K562 (cell line): ENCODE measurements around the gene MED28. TPM values are rescaled to one million over a fixed set of nuclear protein-coding genes. Genes with fewer than 3 reads are reported as not detected.

Experiments
- ATAC-seq: fragments of 200-7000 bp; cut with Tn5 transposase; 3 replicates; pipeline ENCODE4 v1.9.1; 2020; ENCODE audit warnings: moderate library complexity
- BruUV-seq: library from RNA; stranded (reverse); fragments of 400-500 nt; replicated peaks from 2 replicates; lab custom pipeline; 2021; lab: Mats Ljungman, UMichigan
- CTCF ChIA-PET: fragments of 300-600 bp; formaldehyde crosslinking; extraction: SDS; loops from one replicate; lab custom pipeline; 2021; ENCODE audit warnings: low intra/inter-chr PET ratio; lab: Yijun Ruan, JAX
- POLR2A ChIA-PET: fragments of 300-600, 350-650 bp; sonication (Branson Sonifier 250); formaldehyde crosslinking; extraction: SDS; loops from one replicate; lab custom pipeline; 2021; ENCODE audit warnings: antibody characterized with exemption, inconsistent platforms; lab: Yijun Ruan, JAX
- DNase-seq, 4 experiments: peaks; one replicate each; pipeline versions ENCODE4 v3.0.0 to v3.0.0-alpha.2; 2011 to 2018; ENCODE audit warnings: low spot score in 3 of 4, mixed read lengths in 3 of 4; ENCODE audit errors: extremely low read depth in 1 of 4
- FAIRE-seq: peaks from 2 replicates; lab custom pipeline; 2011; peaks lifted over from hg19 to GRCh38; lab: Jason Lieb, UNC
- H2AFZ ChIP-seq: 2 replicates; pipeline ENCODE4 v1.6.0; 2011; ENCODE audit warnings: low read depth, low read length, control low read depth, inconsistent platforms
- H3K27ac ChIP-seq: fragments of 200-600 bp; 3 replicates; pipeline ENCODE4 v1.8.0; 2011; ENCODE audit warnings: low read depth, mild to moderate bottlenecking, control low read depth, inconsistent platforms, low read length, moderate library complexity, mixed read lengths; ENCODE audit errors: extremely low read depth
- H3K27me3 ChIP-seq, 2 experiments: fragments of 300-600 bp in 1 of 2; 2 replicates in 1 of 2; 3 replicates in 1 of 2; pipeline versions ENCODE4 v1.6.0 to v1.8.0; 2011; ENCODE audit warnings: inconsistent platforms in 2 of 2, low read length in 2 of 2, mild to moderate bottlenecking in 1 of 2, mixed read lengths in 1 of 2, moderate library complexity in 1 of 2; ENCODE audit not compliant: control insufficient read depth in 2 of 2, insufficient read depth in 2 of 2
- H3K36me3 ChIP-seq: fragments of 300-600 bp; 3 replicates; pipeline ENCODE4 v1.8.0; 2011; ENCODE audit warnings: mild to moderate bottlenecking, low read length, inconsistent platforms; ENCODE audit not compliant: control insufficient read depth, insufficient read depth
- H3K4me1 ChIP-seq, 2 experiments: fragments of 200-600 bp in 1 of 2; replicated peaks in 1 of 2; 2 replicates in 1 of 2; 3 replicates in 1 of 2; pipeline versions ENCODE4 v1.5.1 to v1.8.0; 2011; ENCODE audit warnings: inconsistent platforms in 2 of 2, low read length in 2 of 2, mild to moderate bottlenecking in 1 of 2, mixed read lengths in 1 of 2, moderate library complexity in 1 of 2; ENCODE audit not compliant: control insufficient read depth in 2 of 2, insufficient read depth in 2 of 2
- H3K4me2 ChIP-seq: 2 replicates; pipeline ENCODE4 v1.6.1; 2011; ENCODE audit warnings: low read length, control low read depth, inconsistent platforms, mixed read lengths; ENCODE audit not compliant: insufficient read depth
- H3K4me3 ChIP-seq: fragments of 200-600 bp; sonication (generic), shearing (Covaris generic); 2 replicates; pipeline ENCODE4 v1.5.1; 2016; ENCODE audit warnings: control low read depth, inconsistent platforms
- H3K79me2 ChIP-seq: fragments of 200-600 bp; 3 replicates; pipeline ENCODE4 v1.8.0; 2011; ENCODE audit warnings: low read length, inconsistent platforms; ENCODE audit not compliant: control insufficient read depth, insufficient read depth
- H3K9ac ChIP-seq, 2 experiments: 2 replicates each; pipeline versions ENCODE4 v1.6.0 to v1.6.1; 2011; ENCODE audit warnings: low read depth in 2 of 2, low read length in 2 of 2, control low read depth in 1 of 2, inconsistent platforms in 1 of 2, mild to moderate bottlenecking in 1 of 2, mixed read lengths in 1 of 2; ENCODE audit not compliant: insufficient read depth in 1 of 2
- H3K9me1 ChIP-seq: one replicate; pipeline ENCODE4 v1.6.0; 2011; ENCODE audit warnings: inconsistent platforms, mild to moderate bottlenecking, low read length, moderate library complexity; ENCODE audit not compliant: control insufficient read depth, insufficient read depth
- H3K9me3 ChIP-seq: replicated peaks from 2 replicates; pipeline ENCODE4 v1.5.1; 2011; ENCODE audit warnings: low read depth, low read length, inconsistent platforms; ENCODE audit not compliant: control insufficient read depth, insufficient read depth
- H4K20me1 ChIP-seq: replicated peaks from 2 replicates; pipeline ENCODE4 v1.6.1; 2011; ENCODE audit warnings: low read length, inconsistent platforms, mixed read lengths; ENCODE audit not compliant: control insufficient read depth, insufficient read depth
- BRD9 ChIP-seq: fragments of 450-650 bp; IDR thresholded peaks from 2 replicates; pipeline ENCODE4 v1.6.1; 2018; ENCODE audit warnings: low read depth; ENCODE audit not compliant: partially characterized antibody
- DNMT1 ChIP-seq: fragments of 450-650 bp; IDR thresholded peaks from 2 replicates; pipeline ENCODE4 v1.6.1; 2016; ENCODE audit warnings: antibody characterized with exemption, mild to moderate bottlenecking
- SETDB1 ChIP-seq: IDR thresholded peaks from one replicate; pipeline ENCODE4 v1.6.1; 2012; ENCODE audit warnings: low read length, control low read depth, inconsistent platforms
- ZBTB9 ChIP-seq: fragments of 450-650 bp; formaldehyde crosslinking; IDR thresholded peaks from 2 replicates; pipeline ENCODE4 v1.4.0; 2020; ENCODE audit warnings: mild to moderate bottlenecking, moderate library complexity
- ZNF197 ChIP-seq: fragments of 200-800 bp; sonication (Bioruptor generic); IDR thresholded peaks from 2 replicates; pipeline ENCODE4 v1.6.1; 2016; ENCODE audit warnings: low read depth, missing genetic modification characterization, missing compliant biosample characterization
- ZNF274 ChIP-seq: IDR thresholded peaks from 2 replicates; pipeline ENCODE4 v1.6.1; 2011; ENCODE audit warnings: low read depth, mild to moderate bottlenecking, low read length, moderate library complexity, borderline replicate concordance
- ZNF561 ChIP-seq: fragments of 450-650 bp; formaldehyde crosslinking; conservative IDR thresholded peaks from 2 replicates; pipeline ENCODE4 v1.4.0; 2020; ENCODE audit warnings: mild to moderate bottlenecking, moderate library complexity
- WGBS: fragments of 100-300 bp; shearing (Covaris generic); methylation state at CpG from one replicate; pipeline ENCODE4 v1.1.6; 2016; ENCODE audit warnings: low coverage, mixed read lengths; ENCODE audit not compliant: insufficient coverage; ENCODE audit errors: missing lambda C conversion rate; 5-methylcytosine and 5-hydroxymethylcytosine counted together
- in situ Hi-C: fragments of 300-500 bp; cut with MboI; formaldehyde crosslinking; loops from 4 replicates; pipeline ENCODE4 v1.15.0; 2018; ENCODE audit warnings: inconsistent platforms, mixed read lengths
- intact Hi-C: fragments of 100-400 bp; cut with micrococcal nuclease; formaldehyde crosslinking; loops from 2 replicates; pipeline ENCODE4 v1.14.2; 2022
- polyA plus RNA-seq, 8 experiments: library from polyadenylated mRNA; depleted of rRNA in 4 of 8; stranded (reverse) in 5 of 8; unstranded in 3 of 8; fragments of >200 nt; fragmentation: Nextera tagmentation in 2 of 8; fragmentation: Illumina TruSeq in 1 of 8; extraction: Ambion mirVana in 2 of 8; extraction: Trizol in 1 of 8; gene quantifications; 2 replicates each; pipeline versions ENCODE4 v1.2.1 to v1.2.3, GENCODE V29; 2011 to 2014; ENCODE audit warnings: inconsistent platforms in 1 of 8, missing spikeins in 1 of 8
- total RNA-seq, 7 experiments: library from RNA; depleted of rRNA in 6 of 7; stranded (reverse); fragments of >200 nt in 6 of 7; fragmentation: Illumina TruSeq in 2 of 7; extraction: Trizol in 2 of 7; gene quantifications; 2 replicates each; pipeline versions ENCODE4 v1.2.1 to v1.2.3, GENCODE V29; 2011 to 2021; ENCODE audit warnings: low replicate concordance in 1 of 7

The MED28 gene
- total and polyA plus RNA-seq, 9 of the 15 experiments (the other 6 are each of a cell fraction or from before 2014, with no cell fraction given): 15.5 to 93.8 (median 50.5) TPM

GRCh38 chr4:17667253-17667652 lies 52.8 kb downstream of the MED28 start:
- Histone ChIP-seq H3K36me3 (no peaks in the 10 kb centered on the region), H4K20me1 (no peaks in the 10 kb centered on the region), H3K4me1 (peaks cover 0 to 29% of the 10 kb centered on the region in 2 experiments; a peak in 3 of 5 replicates), H3K27ac (no peak overlapping the region), H3K27me3 (0 out of 5 replicates have a peak, but pooled peaks cover 0 to 2% of the 10 kb centered on the region in 2 experiments), H3K4me2 (no peak overlapping the region), H3K79me2 (no peaks in the 10 kb centered on the region), H3K9ac (no peak overlapping the region), H3K4me3 (no peak overlapping the region), H3K9me1 (no peaks in the 10 kb centered on the region), H3K9me3 (no peaks in the 10 kb centered on the region), H2AFZ (no peak overlapping the region; the same call in 1 of the 2 replicates)
- no peak for DNase-seq
- BruUV-seq: no TSS peak
- no peak for FAIRE-seq
- ChIA-PET CTCF (no interaction called here), POLR2A (interaction anchor here (0.6 kb wide), 1 partner anchor 9 kb away, joined by 3 read pairs; no protein-coding TSS in a partner anchor)
- 19% methylated on average over 3 of the region's 3 CpGs for WGBS
- in situ Hi-C loops (loop anchor here (25.0 kb wide), 1 partner anchor 920 kb away; no protein-coding TSS in a partner anchor), intact Hi-C loops (no loop called here)
- TF ChIP-seq DNMT1 (no peak), ZNF561 (CRISPR knock-in tag) (no peak), ZNF274 (no peak), SETDB1 (no peak), ZNF197 (CRISPR knock-in tag) (no peak), ZBTB9 (no peak), BRD9 (no peak)
- no peak for ATAC-seq
